Measurements from ENCODE around the gene KSR1.

The KSR1 gene

GRCh38 chr17:27555339-27555738 lies 99.1 kb downstream of the KSR1 start:
- no peak for DNase-seq

GRCh38 chr17:27558341-27558740 lies 102.1 kb downstream of the KSR1 start:
- DNase-seq, result no peak

GRCh38 chr17:27558842-27559505 lies 102.7 kb downstream of the KSR1 start:
- no peak for DNase-seq

- no peak for DNase-seq
Measured at GRCh38 chr17:27559506-27560481, 103.5 kb downstream of the KSR1 start.

GRCh38 chr17:27560668-27561067 lies 104.4 kb downstream of the KSR1 start:
- DNase-seq, result no peak

GRCh38 chr17:27562777-27563455 lies 106.7 kb downstream of the KSR1 start:
- no peak for DNase-seq

GRCh38 chr17:27563532-27563931 lies 107.3 kb downstream of the KSR1 start:
- no peak for DNase-seq

- DNase-seq, result no peak
Measured at GRCh38 chr17:27564463-27564862, 108.2 kb downstream of the KSR1 start.

- DNase-seq, result no peak
Measured at GRCh38 chr17:27565874-27566670, 109.8 kb downstream of the KSR1 start.

- DNase-seq, result no peak
Measured at GRCh38 chr17:27566671-27567562, 110.7 kb downstream of the KSR1 start.

- DNase-seq, result no peak
Measured at GRCh38 chr17:27567563-27567859, 111.3 kb downstream of the KSR1 start.

GRCh38 chr17:27568216-27568615 lies 112.0 kb downstream of the KSR1 start:
- no peak for DNase-seq

GRCh38 chr17:27568811-27569210 lies 112.6 kb downstream of the KSR1 start:
- no peak for DNase-seq

- DNase-seq, result peak; percentile 62 to 67
Measured at GRCh38 chr17:27569257-27569722, 113.0 kb downstream of the KSR1 start.

GRCh38 chr17:27569884-27570577 lies 113.8 kb downstream of the KSR1 start:
- DNase-seq, result no peak

- DNase-seq, result no peak
Measured at GRCh38 chr17:27570578-27570914, 114.3 kb downstream of the KSR1 start.

- no peak for DNase-seq
Measured at GRCh38 chr17:27571563-27572352, 115.5 kb downstream of the KSR1 start.

GRCh38 chr17:27572665-27573064 lies 116.4 kb downstream of the KSR1 start:
- no peak for DNase-seq

- DNase-seq, result no peak
Measured at GRCh38 chr17:27573548-27573947, 117.3 kb downstream of the KSR1 start.

- no peak for DNase-seq
Measured at GRCh38 chr17:27573971-27574525, 117.8 kb downstream of the KSR1 start.
